22Rv1 (cell line): Measurements from ENCODE around the gene MYO3A.

Source experiments
- H3K27ac ChIP-seq: fragments of 450-650 bp; 2 replicates; pipeline ENCODE4 v1.5.1; 2017
- CTCF ChIP-seq: fragments of 450-650 bp; IDR thresholded peaks from 2 replicates; pipeline ENCODE4 v1.5.1; 2017; ENCODE audit warnings: mild to moderate bottlenecking
- ZFX ChIP-seq: fragments of 450-650 bp; IDR thresholded peaks from 2 replicates; pipeline ENCODE4 v1.6.1; 2017; ENCODE audit warnings: antibody characterized with exemption, borderline replicate concordance

MYO3A gene

GRCh38 chr10:26254616-26255015, 320.6 kb downstream of the MYO3A start:
- no peak overlapping the region for H3K27ac ChIP-seq
- TF ChIP-seq CTCF (no peak), ZFX (no peak)

GRCh38 chr10:26259341-26259740, 325.3 kb downstream of the MYO3A start:
- no peak for TF ChIP-seq CTCF
- no peak for TF ChIP-seq ZFX
- H3K27ac ChIP-seq = no peak overlapping the region
